Cerebellar cortex (tissue), 1 donor: Measurements from ENCODE around the gene SMPDL3B.

Experiments
- DNase-seq: peaks from one replicate; pipeline ENCODE4 v3.0.0-alpha.2; 2015; ENCODE audit warnings: low spot score

SMPDL3B gene, protein sequence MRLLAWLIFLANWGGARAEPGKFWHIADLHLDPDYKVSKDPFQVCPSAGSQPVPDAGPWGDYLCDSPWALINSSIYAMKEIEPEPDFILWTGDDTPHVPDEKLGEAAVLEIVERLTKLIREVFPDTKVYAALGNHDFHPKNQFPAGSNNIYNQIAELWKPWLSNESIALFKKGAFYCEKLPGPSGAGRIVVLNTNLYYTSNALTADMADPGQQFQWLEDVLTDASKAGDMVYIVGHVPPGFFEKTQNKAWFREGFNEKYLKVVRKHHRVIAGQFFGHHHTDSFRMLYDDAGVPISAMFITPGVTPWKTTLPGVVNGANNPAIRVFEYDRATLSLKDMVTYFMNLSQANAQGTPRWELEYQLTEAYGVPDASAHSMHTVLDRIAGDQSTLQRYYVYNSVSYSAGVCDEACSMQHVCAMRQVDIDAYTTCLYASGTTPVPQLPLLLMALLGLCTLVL

DNA sequence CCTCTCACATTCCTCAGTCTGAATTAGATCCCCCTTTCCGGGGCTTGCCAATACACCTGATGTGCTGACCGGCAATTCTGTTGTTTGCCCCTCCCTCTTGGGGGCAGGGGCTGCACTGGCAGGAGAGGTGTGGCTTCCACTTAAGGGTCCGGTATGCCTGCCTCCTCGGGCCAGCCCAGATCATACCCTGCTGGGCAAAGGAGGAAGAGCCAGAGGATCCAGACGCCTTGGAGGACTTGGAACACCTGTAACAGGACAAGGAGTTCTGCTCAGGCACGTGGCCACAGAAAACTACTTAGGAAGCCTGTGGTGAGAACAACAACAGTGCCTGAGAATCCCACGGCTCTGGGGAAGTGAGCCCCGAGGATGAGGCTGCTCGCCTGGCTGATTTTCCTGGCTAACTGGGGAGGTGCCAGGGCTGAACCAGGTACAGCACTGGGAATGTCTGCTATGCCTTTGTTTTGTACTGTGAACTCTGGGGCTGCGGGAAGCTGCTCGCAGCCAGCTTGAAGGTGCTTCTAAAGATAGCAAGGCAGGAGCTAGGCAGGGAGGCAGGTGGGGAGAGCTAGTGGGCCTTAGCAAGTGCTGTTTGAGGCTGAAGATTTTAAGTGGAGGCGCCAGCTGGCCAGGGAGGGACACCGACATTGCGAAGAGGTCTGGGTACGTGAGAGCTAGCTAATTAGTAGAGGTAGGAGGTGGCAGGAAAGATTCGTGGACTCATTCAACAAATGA is at the start of gene SMPDL3B:
Gene SMPDL3B (plus strand): TSS at position 183 of the 732 bp plus-strand sequence. CDS start 184 bp downstream, at position 367.
- DNase-seq = peak; percentile 41

DNA sequence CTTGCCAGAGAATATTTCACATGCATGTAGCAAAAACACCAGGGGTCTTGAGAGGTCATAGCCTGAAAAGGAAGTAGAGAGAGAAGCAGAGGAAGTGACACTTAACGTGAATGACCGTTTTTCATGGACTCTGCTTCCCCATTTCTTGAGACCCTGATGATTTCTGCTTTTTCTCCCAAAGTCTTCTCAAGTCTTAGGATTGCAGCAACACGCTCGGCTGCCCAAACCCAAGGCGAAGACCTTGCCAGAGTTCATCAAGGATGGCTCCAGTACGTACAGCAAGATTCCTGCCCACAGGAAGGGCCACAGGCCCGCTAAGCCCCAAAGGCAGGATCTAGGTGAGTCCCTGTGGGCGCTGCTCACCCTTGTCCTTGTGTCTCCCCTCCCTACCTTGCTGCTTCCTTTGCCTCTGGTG is 49.7 kb upstream of the SMPDL3B start:
- DNase-seq = no peak

DNA sequence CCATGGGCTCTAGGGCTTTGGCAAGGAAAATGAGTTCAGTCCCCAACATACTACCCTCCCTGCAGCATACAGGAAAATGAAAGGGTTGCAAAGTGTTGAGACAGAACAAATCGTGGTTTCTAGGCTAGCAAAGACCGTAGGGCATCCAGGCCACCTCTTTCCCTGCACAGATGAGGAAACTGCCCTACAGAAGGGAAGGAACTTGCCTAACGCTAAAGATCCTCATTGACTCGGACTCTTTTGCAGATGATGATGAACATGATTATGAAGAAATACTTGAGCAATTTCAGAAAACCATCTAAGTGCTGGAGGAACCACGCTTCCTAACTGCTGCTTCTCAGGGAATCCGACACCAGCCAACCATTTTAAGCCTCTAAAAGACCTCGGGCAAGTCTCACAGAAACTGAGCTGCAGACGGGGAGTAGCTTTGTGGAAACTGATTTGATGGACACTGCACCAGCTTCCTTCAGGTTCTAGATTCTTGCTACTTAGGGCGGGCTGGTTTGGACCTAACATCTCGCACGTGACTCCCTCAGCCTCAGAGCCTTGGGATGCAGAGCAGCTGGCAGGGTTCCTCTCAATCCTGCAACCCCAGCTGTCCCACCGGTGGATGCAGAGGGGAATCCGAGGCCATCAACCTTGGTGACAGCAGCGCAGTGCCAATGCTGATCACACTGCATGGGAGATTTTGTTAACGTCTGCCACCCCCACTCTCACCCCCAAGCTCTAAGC is 49.0 kb upstream of the SMPDL3B start:
- no peak for DNase-seq

DNA sequence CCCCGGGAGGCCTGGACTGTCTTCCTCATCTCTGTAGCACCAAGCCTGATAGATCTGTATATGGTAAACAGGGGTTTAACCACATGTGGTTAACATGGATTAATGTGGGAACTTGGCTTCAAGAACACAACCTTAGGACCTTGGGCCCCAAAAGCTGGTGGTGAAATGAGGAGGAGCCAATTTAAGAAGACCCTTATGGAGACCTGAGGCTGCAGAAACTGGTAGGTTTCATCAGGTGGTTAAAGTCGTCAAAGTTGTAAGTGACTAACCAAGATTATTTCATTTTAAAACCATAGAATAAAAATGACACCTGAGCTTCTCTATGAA is 48.5 kb upstream of the SMPDL3B start:
- DNase-seq = no peak

DNA sequence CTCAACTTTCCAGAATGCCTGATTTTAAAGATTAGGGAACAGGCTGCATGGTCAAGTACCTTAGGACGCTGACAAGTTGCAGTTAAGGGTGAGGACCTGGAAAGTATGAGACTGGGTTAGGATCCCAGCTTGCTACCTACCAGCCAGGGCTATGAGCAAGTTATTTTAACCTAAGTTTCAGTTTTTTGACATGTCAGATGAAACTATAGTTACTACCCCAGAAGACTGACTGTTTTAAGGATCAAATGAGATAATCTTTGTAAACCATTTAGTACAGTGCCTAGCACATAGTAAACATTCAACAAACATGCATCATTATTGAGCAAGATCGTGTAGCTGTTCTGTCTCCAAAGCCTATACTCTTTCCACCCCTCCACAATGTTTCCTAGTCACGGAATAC is 48.1 kb upstream of the SMPDL3B start:
- DNase-seq = no peak

DNA sequence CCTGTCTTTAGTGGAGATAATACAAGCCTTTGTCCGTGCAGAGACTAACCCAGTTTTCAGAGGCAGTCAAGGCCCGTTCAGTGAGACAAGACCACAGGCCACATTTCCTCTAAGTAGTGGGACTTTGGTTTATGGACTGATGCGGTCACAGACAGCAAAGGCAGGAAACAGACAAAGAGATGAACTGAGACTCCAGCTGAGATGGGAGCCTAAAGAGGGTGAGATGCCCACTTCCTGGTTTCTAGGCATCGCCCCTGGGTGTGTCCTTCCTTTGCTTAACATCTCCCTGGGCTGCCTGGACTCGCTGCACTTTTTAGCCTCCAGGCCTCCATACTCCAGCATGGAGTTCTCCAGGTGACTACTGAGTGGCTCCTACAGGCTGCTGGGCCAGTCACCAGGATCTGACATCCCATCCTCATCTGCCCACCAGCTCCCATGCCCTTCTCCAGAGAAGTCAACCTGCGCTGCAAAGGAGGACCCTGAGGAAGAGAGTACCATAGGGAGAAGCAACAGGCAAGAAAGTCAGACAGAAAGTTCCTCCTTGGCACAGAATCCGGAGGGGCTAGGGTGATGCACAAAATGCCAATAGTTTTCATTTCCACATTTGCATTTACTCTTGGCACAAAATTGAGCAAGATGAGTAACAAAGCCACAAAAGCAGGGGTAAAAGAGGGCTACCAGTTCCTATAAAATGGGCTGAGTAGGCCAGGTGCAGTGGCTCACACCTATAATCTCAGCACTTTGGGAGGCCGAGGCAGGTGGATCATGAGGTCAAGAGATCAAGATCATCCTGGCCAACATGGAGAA is 47.4 kb upstream of the SMPDL3B start:
- DNase-seq = no peak

DNA sequence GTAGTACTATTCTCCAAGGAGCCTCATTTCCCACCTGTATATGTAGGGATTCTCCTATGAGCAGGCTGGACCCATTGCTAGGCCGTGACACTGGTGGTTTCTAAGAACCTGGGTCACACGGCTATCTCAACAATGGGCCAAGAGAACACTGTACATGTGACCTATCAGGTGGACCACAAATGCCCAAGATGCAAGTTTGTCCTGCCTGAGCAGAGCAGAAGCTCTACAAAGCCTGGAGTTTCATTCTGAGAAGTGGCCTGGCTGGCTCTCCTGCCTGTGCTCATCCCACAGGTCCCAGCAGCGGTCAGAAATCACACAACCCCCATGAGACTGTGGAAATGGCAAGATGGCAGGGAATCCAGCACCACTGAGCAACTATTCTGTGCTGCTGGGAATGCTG is 45.3 kb upstream of the SMPDL3B start:
- no peak for DNase-seq

DNA sequence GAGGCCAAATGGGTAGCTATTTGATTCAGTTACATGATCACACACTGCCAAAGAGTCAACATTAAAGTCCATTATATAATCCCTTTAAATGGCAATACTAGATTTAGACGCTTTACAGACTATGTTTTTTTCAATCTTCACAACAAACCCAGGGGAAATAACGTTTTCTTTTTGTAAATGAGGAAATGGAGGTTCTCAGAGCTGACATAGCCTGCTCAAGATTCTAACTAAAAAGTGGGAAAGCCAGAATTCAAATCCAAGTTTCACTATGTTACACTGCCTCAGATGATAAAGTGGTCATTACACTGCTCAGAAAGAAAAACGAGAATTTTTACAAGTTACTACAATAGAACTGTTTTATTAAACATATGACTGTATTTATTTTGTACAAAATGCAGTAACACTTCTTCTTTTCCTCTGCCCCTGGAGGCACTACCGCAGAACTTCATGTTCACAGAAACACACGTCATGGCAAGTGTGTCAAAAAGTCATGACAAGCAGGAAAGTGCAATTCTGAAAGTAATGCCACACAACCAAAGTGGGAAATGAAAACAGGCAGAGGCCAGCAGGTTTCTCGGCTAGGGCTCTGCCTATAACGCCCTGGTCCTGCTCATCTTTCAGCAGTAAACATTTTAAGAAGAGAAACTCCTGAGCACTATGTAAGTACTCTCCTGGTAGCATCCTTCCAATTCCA is 43.5 kb upstream of the SMPDL3B start:
- DNase-seq = no peak

DNA sequence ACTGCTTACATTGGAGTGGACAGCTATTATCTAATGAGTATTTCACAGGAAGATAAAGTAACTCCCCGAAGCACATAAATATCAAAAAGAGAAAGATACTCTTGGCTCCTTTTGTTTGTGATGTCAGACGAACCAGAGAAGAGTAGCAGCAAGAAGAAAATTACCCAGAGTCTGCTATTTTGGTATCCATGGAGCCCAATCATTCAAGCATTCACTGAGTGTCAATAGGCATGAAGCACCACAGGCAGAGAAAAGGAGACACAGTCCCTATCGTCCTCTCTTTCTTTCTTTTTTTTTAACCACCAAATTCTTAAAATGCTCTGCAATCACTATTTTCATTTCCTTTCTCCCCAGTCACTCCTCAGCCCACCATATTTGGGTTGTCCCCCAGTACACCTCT is 40.3 kb upstream of the SMPDL3B start:
- DNase-seq = no peak

DNA sequence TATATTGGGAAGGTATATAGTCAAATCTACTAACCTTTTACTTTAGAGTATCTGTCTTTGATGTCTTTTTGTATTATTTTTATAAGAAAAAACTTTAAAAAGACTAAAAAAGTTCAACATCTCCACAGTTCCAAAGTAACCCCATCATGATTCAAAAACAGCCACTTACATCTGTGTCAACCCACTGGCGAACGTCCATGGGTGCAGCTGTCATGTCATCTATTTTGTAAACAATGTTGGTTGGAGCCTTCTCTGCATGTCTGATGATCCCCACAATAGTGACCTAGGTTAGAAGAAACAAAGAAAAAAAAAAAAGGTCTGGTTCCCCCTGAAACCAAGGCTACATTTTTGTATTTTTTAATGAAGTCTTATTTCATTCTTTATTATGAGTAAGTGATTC is 28.0 kb upstream of the SMPDL3B start:
- DNase-seq = no peak

DNA sequence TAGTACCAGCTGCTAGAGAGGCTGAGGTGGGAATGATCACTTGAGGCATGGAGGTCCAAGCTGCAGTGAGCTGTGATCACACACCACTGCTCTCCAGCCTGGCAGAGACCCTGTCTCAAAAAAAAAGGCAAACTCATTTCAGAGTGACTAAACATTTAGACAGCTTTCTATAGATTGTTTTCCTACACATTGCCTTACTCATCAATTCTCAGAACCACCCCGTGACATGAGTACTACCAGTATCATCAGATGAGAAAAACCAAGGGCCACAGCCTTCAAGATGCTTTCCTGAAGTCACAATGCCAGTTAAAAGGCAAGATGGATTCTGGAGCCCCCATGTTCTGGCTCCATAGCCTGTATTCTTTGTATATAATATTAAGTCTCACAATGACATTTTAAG is 22.4 kb upstream of the SMPDL3B start:
- DNase-seq = no peak

DNA sequence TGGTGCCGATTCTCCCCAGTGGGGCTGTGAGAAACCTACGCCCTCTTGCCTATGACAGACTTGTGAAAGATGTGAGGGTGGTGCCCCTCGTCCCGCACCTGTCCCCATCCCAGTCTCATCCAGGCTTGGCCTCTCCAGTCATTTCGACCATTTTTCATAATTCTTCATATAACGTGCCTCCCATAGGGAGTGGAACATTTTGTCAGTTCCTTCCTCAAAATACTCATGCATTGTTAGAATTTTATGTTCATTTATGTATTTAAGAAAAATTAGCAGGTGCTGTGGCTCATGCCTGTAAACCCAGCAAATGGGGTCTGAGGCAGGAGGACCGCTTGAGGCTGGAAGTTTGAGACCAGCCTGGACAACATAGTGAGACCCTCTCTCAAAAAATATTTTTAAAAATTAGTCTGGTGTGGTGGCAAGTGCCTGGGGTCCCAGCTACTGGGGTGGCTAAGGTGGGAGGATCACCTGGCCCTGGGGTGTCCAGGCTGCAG is 19.7 kb upstream of the SMPDL3B start:
- DNase-seq = no peak

DNA sequence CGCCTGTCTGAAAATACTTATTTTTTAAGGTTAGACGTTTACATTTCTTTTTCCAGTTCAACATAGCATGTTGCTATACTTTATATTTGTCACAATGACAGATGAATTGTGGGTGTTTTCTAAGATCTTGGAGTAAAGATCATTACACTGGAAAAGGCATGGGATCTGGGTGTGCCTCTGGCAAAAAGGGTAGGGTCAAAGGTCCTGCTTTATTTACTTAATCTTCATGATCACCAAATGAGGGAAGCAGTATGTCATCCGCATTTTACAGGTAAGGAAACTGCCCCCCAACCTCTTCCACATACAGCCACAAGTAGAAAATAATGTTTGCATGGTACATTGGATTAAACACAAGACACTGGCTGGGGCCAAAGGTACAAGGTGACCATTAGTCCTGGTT is 12.5 kb upstream of the SMPDL3B start:
- DNase-seq = no peak

DNA sequence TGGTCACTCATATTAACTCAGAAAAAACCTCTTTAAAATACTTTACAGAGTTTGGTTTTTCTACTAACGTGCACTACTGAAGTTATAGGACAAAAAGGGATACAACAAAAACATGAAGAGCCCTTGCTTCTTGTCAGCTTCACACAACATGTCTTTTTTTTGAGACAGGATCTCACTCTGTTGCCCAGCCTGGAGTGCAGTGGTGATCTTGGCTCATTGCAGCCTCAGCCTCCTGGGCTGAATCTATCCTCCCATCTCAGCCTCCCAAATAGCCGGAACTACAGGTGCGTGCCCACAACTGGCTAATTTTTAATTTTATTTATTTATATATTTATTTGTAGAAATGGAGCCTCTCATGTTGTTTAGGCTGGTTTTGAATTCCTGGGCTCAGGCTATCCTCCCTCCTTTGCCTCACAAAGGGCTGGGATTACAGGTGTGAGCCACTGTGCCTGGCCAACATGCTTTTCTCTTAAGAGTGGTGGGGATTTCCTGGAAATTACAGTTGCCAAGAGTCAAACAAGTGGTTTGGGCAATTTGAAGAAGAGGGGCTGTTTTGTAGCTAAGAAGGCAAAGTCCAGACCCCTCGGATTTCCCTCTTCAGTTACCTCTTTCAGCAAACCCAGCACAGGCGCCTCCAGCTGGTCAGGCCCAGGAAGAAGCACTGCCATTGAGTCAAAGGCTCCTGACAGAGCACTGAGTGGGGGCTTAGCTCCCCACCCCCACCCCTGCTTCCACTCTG is 6.4 kb upstream of the SMPDL3B start:
- no peak for DNase-seq

DNA sequence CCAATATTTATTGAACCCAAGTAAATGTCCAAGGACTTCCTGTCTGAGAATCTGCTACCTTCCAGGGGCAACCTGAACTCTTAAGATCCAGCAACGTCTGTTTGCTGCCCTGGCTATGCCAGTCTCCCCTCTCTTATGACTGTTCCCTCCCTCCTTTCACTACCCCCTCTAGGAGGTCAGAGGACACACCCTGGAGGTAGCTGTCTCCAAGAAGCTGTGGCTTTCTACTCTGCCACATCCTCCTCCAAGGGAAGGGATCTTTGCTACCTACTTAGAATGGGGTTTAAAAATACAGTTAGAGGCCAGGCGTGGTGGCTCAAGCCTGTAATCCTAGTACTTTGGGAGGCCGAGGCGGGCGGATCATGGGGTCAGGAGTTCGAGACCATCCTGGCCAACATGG is 3.6 kb upstream of the SMPDL3B start:
- DNase-seq = no peak

DNA sequence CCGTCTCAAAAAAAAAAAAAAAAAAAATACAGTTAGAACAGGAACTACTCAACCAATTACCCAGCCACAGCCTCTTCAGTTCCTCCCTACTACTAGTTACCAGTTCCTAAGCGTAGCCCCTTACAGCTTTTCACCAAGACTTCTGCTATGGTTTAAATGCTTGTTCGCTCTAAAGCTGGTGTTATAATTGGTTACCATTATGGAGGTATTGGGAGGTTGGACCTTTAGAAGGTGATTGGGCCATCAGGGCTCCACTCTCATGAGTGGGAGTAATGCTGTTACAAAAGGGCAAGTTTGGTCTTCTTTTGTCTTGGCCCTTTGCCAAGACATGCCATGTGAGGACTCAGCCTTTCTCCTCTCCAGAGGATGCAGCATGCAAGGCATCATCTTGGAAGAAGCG is 3.0 kb upstream of the SMPDL3B start:
- no peak for DNase-seq

DNA sequence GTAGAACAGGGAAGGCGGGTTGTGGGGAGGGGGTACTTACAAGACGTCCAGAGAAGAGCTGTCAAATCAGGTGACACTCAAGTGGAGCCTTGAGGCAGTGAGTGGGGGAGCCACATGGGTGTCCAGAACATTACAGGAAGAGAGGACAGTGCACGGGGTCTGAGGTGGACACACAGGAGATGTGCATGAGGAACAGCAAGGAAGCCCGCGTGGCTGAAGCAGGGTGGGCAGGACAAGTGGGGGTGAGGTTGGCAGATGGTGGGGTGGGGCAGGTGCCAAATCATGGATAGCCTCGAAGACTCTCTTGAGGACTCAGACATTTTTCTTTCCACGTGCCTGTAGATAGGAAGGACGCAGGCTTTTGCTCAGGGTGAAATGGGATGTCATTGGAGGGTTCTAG is 921 bp downstream of the SMPDL3B start:
- DNase-seq = no peak

DNA sequence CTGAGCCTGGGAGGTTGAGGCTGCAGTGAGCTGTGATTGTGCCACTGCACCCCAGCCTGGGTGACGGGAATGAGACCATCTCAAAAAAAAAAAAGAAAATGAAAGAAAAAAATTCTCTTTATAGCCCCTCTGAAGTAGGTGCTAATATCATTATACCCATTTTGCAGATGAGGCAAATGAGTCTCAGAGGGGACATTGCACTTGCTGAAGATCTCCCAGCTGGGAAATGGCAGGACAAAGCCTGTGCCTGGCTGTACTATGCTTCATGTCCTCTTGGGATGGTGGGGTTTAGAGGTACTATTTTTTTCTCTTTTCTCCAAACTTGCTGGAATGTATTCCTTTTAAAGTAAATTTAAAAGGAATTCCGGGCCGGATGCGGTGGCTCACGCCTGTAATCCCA is 1.6 kb downstream of the SMPDL3B start:
- no peak for DNase-seq

DNA sequence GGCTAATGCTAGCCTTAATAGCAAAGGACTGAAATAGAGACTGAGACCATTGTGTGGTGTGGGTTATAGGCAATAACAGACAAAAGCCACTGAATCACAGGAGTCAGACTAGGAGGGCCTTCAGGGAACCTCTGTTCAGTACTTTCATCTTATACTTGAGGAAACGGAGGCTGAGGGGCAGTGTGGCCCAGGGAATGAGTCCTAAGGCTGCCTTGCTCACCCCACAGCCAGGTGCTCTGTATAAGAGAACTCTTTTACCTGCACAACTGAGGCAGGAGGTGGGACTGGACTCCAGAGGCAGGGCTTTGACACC is 2.7 kb downstream of the SMPDL3B start:
- no peak for DNase-seq

DNA sequence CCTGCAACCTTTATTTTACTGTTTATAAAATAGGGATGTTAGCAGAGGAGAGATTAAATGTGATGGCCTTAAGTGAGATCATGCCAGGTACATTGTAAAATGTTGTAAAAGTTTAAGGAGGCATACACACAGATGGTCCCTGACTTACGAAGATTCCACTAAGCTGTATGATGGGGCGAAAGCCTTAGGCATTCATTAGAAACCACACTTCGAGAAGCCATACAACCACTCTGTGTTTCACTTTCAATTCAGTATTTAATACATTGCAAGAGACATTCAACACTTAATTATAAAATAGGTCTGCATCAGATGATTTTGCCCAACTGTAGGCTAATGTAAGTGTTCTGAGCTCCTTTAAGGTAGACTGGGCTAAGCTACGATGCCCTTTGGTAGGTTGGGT is 3.7 kb downstream of the SMPDL3B start:
- no peak for DNase-seq

DNA sequence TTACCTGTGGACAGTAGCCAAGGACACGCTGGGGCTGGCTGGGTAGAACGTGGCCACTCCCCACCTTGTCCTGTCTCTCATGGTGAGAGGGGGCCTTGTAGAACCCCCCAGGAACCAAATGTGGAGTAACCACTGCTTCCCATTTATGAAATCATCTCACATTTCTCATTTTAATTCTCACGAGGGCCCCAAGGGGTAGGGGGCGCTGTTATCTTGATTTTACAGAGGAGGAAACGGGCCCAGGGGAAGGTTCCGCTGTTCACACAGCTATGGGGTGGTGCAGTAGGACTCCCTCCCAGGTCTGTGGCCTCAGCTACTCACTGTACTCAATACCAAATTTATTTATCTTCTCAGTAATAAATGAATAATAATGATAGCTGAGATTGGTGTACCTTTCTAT is 5.5 kb downstream of the SMPDL3B start:
- no peak for DNase-seq
